Measurements from ENCODE around the gene ANKRD13B.
A peak's percentile ranks its signal among the peaks of the same experiment; 100 is the strongest.

ANKRD13B gene

GRCh38 chr17:29549177-29549923 is 43.6 kb upstream of the ANKRD13B start:
- ChIA-PET CTCF (interaction anchor here (0.7 to 2.2 kb wide), 5 partner anchors 13 to 470 kb away, joined by 3 to 15 read pairs (median 9); no protein-coding TSS in a partner anchor), POLR2A (interaction anchor here (1.1 kb wide), 1 partner anchor 12 kb away, joined by 4 read pairs; no protein-coding TSS in a partner anchor)
- TF ChIP-seq KLF8 (tag by site-specific recombination; IDR thresholded peaks at IDR 0.05) (no peak), YY2 (tag by site-specific recombination; IDR thresholded peaks at IDR 0.05) (no peak), BCL6B (tag by site-specific recombination; IDR thresholded peaks at IDR 0.05) (0 out of 2 replicates have a peak, but pooled peaks have one; percentile 36)
- Histone ChIP-seq H3K36me3 (ENCODE audit: control insufficient read depth in 2 of 2, insufficient read depth in 1 of 2, low read length in 2 of 2) (peaks cover 3 to 5% of the 10 kb centered on the region in 2 experiments; a peak in 2 of 3 replicates), H3K4me3 (ENCODE audit: low read depth, low read length) (no peak overlapping the region), H3K9me3 (ENCODE audit: control insufficient read depth, insufficient read depth, low read depth, low read length) (no peaks in the 10 kb centered on the region), H3K27ac (ENCODE audit: extremely low read depth, low read depth, low read length) (no peak overlapping the region), H3K4me1 (ENCODE audit: control insufficient read depth, insufficient read depth, low read length) (peaks cover 13% of the 10 kb centered on the region)

- ChIA-PET CTCF (interaction anchor here (0.7 to 1.9 kb wide), 2 partner anchors 186 to 268 kb away, joined by 3 to 13 read pairs; no protein-coding TSS in a partner anchor), POLR2A (interaction anchor here (1.0 kb wide), 1 partner anchor 13 kb away, joined by 4 read pairs; no protein-coding TSS in a partner anchor)
- Histone ChIP-seq H3K27ac (ENCODE audit: extremely low read depth, low read depth, low read length) (no peak overlapping the region), H3K4me3 (ENCODE audit: low read depth, low read length) (no peak overlapping the region), H3K4me1 (ENCODE audit: control insufficient read depth, insufficient read depth, low read length) (no peaks in the 10 kb centered on the region), H3K36me3 (ENCODE audit: control insufficient read depth in 2 of 2, insufficient read depth in 1 of 2, low read length in 2 of 2) (peaks cover 3 to 4% of the 10 kb centered on the region in 2 experiments; a peak in 2 of 3 replicates), H3K9me3 (ENCODE audit: control insufficient read depth, insufficient read depth, low read depth, low read length) (no peaks in the 10 kb centered on the region)
- TF ChIP-seq ZNF658 (tag by site-specific recombination; IDR thresholded peaks at IDR 0.05): no peak
- no peak for TF ChIP-seq ZNF174 (tag by site-specific recombination; IDR thresholded peaks at IDR 0.05)
- TF ChIP-seq PRDM1 (tag by site-specific recombination; IDR thresholded peaks at IDR 0.05): no peak
- TF ChIP-seq SALL2 (tag by site-specific recombination; IDR thresholded peaks at IDR 0.05; ENCODE audit: borderline replicate concordance): no peak
- TF ChIP-seq ZNF292 (tag by site-specific recombination; IDR thresholded peaks at IDR 0.05; ENCODE audit: borderline replicate concordance, low read depth): no peak
- no peak for TF ChIP-seq ZNF654 (tag by site-specific recombination; IDR thresholded peaks at IDR 0.05; ENCODE audit: low read depth)
- TF ChIP-seq KLF8 (tag by site-specific recombination; IDR thresholded peaks at IDR 0.05): no peak
- TF ChIP-seq MZF1 (tag by site-specific recombination; IDR thresholded peaks at IDR 0.05; ENCODE audit: borderline replicate concordance): no peak
- no peak for TF ChIP-seq TRIM28 (IDR thresholded peaks at IDR 0.05; ENCODE audit: borderline replicate concordance, low read length)
- TF ChIP-seq ZBTB49 (tag by site-specific recombination; IDR thresholded peaks at IDR 0.05; ENCODE audit: low read depth): no peak
Observed at GRCh38 chr17:29555840-29556239, 37.1 kb upstream of the ANKRD13B start.

- ChIA-PET CTCF (interaction anchor here (0.5 to 0.9 kb wide), 3 partner anchors 188 to 409 kb away, joined by 3 to 4 read pairs (median 4); no protein-coding TSS in a partner anchor), POLR2A (interaction anchor here (1.0 to 2.1 kb wide), 4 partner anchors 9 to 167 kb away, joined by 4 to 11 read pairs (median 6); partner anchors contain the start of genes ABHD15 and TAOK1)
- Histone ChIP-seq H3K4me3 (ENCODE audit: low read depth, low read length) (no peak overlapping the region), H3K9me3 (ENCODE audit: control insufficient read depth, insufficient read depth, low read depth, low read length) (no peaks in the 10 kb centered on the region), H3K4me1 (ENCODE audit: control insufficient read depth, insufficient read depth, low read length) (no peaks in the 10 kb centered on the region), H3K27ac (ENCODE audit: extremely low read depth, low read depth, low read length) (no peak overlapping the region), H3K36me3 (ENCODE audit: control insufficient read depth in 2 of 2, insufficient read depth in 1 of 2, low read length in 2 of 2) (peaks cover 4 to 7% of the 10 kb centered on the region in 2 experiments; a peak in 2 of 3 replicates)
- TF ChIP-seq ZNF664 (tag by site-specific recombination; IDR thresholded peaks at IDR 0.05): 0 out of 2 replicates have a peak, but pooled peaks have one; percentile 47
- no peak for TF ChIP-seq PRDM10 (tag by site-specific recombination; IDR thresholded peaks at IDR 0.05)
Observed at GRCh38 chr17:29557085-29557738, 35.7 kb upstream of the ANKRD13B start.
